ENCODE results near the gene FDXACB1.

FDXACB1 gene

GRCh38 chr11:111829185-111829968, 49.6 kb downstream of the FDXACB1 start:
- Histone ChIP-seq H3K4me1 (ENCODE audit: insufficient read depth, low read length) (no peaks in the 10 kb centered on the region), H3K36me3 (ENCODE audit: insufficient read depth, low read length) (peaks cover 18% of the 10 kb centered on the region), H2AFZ (ENCODE audit: low read depth, low read length) (no peak overlapping the region), H3K27me3 (ENCODE audit: insufficient read depth, low read length) (no peaks in the 10 kb centered on the region), H3K4me3 (ENCODE audit: low read length) (no peak overlapping the region), H3K9me3 (ENCODE audit: low read length) (no peaks in the 10 kb centered on the region)

DNA sequence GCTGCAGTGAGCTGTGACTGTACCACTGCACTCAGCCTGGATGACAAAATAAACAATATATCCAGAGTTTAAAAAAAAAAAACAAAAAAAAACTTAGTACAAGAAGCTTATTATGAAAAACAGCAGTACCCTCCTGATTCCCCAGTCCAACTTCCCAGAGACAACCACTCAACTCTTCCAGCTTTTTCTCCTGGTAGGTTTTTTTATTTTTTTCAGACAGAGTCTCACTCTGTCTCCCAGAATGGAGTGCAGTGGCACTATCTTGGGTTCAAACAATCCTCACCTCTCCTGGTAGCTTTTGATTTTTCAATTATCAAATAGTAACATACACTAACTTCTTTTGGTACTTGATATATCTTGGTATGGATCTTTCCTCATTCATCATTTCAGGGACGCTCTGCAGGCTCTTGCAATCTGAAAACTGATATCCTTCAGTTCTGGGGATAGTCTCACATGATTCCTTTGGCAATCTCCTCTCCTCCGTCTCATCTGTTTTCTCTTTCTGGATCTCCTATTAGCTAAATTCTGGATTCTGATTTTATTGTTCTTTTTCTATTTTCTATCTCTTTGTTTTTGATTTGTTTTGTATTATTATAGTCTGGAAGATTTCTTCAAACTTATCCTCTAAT, 52.5 kb downstream of the FDXACB1 start:
- Histone ChIP-seq H3K4me1 (ENCODE audit: insufficient read depth, low read length) (no peaks in the 10 kb centered on the region), H3K36me3 (ENCODE audit: insufficient read depth, low read length) (peaks cover 15% of the 10 kb centered on the region), H3K4me3 (ENCODE audit: low read length) (no peak overlapping the region), H2AFZ (ENCODE audit: low read depth, low read length) (no peak overlapping the region), H3K9me3 (ENCODE audit: low read length) (no peaks in the 10 kb centered on the region), H3K27me3 (ENCODE audit: insufficient read depth, low read length) (no peaks in the 10 kb centered on the region)

Measured in neuron (in vitro differentiated cells).